ENCODE data around the gene PRPF40B.

PRPF40B gene

DNA sequence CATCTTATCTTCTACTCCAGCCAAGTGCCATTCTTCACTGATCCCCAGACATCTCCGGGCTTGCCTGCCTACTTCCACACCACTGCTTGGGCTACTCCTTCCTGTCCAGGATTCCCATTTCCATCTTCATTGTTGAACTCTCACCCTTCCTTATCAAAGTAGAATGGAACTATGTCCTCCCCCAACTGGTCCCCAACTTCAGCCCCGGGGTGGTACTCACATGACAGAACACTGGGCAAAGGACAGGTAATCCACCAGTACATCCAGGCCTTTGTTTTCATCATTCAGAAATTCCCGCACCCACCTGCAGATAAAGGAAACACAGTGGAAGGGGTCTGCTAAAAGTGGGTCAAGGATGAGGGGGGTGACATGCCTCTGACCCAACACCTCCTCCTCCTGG is 38.4 kb downstream of the PRPF40B start:
- no peak for DNase-seq

DNA sequence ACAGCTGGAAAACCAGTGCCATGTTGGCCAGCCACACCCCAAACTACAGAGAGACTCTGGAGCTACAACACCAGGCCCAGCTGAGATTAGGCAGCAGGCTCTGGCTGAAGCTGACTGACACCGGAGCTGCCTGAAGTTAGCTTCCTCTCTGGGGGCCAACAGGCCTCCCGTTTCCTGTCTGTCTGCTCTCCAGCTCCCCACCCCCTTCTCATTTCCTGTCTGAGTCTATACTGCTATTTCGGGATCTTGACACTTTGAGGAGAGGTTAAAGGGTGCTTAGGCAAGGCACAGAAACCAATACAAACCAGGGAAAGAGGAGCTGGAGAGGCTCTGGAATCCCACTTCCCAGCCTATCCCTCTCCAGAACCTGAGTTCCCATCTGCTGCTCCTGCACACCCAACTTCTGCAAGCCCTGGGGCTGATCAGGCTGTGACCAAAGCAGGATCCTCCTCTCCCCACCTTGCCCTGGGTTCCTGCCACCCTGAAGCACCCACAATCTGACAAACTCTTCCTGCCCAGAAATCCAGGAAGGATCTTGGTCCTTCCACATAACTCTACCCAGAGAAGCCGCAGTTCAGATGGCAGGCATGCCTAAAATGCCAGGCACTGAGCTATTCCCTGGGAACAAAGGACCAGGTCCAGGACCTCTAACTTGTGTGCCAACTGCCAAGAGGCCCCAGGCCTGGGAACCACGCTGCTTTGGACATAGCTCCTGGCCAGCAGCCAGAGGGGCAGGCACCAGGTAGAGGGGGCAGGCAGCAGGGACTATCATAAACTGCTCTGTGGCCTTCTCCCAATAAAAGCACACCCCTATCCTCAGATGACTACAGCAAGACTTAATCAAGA is 39.9 kb downstream of the PRPF40B start:
- DNase-seq, result peak; percentile 88

DNA sequence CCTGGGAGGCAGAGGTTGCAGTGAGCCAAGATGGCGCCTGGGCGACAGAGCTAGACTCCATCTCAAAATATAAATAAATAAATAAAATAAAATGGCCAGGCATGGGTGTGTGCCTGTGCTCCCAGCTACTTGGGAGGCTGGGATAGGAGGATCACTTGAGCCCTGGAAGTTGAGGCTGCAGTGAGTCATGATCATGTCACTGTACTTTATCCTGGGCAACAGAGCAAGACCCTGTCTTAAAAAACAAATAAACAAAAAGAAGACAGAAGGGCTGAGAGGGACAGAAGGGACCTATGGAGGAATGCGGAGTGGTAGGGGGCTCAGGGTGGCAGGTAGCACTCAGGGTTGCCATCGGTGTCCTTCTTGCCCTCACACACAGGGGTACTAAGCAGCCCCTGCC is 40.8 kb downstream of the PRPF40B start:
- DNase-seq, result no peak

DNA sequence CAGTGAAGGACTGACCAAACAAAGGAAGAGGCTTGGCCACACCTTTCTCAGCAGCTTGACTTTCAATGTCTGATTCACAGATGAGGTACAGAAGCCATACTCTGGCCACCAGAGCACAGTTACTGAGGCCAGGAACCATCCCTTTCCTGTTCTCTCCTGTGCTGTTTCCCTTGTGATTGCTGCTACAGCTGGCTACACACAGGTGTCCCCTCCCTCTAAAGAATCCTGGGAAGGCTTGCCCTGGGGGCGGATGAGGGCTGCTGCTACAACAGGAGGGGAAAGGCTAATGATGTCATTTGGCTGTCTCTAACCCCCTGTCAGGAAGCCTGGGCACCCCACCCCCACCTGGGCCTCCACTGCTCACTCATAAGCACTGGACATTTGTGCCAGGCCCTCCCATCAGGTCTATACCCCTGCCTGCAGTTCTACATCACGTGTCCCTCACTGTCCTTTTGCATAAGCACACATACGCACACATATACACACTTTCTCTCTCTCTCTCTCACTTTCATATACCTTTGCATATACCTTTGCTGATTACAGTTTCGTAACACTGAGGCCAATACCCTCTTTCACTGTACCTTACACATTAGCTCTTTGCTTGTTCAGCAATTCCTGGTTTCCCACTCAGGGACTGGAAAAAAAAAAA is 41.4 kb downstream of the PRPF40B start:
- no peak for DNase-seq

DNA sequence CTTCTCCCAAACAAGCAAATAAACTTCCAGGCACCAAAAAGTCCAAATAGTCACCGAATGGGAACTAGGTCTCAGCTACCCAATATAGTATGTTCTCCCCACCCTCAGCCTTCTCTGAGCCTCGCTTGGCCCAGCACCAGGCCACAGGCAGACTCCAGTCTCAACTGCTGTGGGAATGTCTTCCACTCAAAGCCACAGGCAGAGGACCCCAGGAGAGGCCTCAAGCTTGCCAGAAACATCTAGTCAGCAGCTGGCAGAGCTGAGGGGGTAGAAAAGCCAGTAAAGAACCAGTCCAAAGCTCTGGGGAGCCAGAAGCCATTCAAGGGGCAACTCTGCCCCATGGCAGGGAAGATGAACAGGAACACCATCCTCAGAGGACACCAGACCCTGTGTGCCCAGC is 42.0 kb downstream of the PRPF40B start:
- DNase-seq, result no peak

DNA sequence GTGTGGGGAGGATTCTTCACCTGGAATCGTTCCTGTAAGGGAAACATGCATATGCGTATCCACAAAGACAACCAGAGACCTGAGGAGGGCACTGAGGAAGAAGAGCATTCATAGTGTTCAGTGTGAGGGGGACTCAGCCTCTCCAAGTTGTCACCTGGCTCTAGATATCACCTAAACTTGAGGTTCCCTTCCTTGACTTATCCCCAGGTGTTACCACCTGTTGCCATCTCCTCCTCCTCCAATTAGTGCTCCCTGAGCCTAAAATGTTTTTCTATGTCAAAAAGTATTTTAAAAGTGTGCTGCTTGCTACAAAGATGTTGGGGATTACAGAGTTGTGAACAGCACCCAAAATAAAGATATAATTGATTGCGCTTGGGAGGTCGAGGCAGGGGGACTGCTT is 42.8 kb downstream of the PRPF40B start:
- no peak for DNase-seq

DNA sequence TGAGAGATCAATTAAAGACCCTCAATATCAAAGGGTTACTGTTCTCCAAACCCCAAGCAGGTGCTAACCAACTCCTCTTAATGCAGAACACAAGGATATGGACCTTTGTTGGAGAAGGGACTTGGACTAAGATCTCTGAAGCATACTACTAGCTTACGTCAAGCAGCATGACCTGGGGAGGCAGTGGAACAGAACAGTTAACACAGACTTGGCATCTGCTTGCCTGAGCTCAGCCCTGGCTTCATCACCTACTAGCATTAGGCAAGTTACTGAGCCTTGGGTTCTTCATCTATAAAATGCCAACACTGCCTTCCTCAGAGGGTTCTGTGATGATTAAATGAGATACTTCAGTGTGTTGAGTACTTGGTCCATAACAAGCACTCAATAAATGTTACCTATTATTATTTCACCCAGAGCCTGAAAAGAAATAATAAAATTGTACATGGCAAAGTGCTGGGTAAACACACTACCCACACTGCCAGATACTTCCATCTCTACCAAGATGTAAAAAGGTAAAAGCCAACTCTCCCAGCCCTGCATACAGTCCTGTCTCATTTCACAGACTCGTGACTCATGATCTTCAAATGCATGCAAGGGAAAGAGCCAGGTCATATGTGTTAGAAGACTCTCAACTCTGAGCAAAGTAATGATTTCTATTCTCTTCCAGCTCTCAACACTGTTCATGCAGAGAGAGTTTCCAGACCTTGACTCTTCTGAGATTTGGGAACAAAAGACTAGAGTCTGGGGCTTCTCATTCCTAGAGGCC is 44.1 kb downstream of the PRPF40B start:
- no peak for DNase-seq

DNA sequence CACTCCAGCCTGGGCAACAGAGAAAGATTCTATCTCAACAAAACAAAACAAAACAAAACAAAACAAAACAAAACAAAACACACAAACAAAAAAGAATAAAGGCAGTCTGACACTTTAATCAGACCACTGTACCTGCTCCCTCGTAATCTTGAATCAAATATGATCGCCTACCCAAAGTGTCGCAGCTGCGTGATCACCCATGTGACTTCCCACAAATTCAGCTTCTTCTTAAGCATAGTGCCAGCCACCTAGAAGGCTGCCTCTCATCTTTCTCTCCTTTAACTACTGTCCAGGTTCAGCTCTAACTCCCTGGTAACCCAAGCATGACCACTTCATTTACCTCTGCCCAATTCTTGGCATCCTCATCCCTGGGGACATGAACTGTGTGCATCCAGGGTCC is 46.4 kb downstream of the PRPF40B start:
- DNase-seq, result no peak

DNA sequence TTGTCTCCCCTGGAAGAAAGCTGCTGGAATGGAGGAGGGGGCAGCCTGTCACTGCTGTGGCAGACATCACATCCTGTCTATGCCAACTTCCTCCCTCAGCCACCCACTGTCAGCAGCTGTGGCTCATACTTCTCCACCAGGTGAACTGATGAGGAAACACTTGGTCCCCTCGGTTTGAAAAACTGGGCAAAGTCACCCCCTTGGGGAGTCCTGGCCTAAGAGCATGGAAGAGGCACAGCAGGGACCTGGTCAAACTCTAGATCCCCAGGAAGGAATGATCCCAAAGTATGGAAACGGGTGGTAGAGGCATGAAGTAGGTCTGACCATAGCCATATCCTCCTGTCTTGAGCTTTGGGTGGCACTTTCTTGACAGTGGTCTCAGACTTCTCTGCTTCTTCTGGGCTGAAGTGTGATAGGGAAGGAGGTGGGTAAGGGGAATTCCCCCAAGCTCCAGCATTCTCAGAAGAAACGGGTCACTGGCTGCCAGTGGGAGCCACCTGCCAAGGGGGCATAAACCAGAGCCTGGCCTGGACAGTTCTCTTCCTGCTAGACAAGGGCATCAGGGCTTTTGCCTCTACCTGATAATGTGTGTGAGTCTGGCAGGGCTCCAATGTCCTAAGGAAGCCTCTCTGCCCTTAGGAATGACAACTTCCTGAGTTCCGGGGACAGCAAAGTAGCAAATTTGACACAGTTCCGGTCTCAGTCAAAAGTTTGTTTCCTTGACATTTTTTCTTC is 47.8 kb downstream of the PRPF40B start:
- DNase-seq, result no peak

DNA sequence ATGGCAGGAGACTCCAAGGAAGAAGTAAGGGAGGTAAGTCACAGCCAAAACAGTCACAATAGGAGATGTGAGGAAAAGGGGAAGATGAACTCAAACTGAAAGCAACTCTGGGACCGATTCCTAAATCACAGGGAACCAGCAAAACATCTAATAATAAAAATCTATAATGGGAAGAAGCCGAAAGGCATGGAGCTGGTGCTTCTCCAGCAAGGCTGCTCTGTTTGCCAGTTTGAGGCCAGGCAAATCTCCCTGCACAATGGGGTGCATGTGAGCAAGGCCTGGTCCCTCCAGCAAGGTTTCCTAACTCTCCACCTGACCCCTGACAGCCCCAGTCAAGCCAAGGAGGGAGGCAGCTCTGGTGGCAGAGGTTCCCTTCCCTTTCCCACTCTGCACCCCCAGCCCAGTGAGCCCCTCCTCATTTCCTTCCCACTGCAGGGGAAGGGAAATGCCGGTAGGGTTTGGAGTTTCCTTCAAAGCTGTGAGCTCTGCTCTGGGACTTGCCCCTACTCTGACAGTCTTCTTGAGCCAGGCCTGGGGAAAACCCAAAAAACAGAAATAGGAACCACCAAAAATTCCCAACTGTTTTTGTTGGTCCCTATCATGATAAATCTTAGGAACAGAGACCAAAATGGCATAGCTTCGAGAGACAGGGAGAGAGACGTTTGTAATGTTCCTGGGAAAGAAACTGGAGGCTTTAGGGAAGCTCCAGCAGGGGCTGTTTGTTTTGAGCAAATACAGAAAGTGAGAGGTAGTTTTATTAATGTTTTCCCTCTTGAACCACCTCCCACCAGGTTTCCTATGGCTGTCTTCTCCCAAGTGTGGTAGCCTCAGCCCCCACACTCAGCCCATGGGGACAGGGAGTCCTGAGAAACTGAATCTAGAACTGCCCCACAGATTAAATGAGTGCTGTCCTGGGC is 49.2 kb downstream of the PRPF40B start:
- DNase-seq, result peak; percentile 16

DNA sequence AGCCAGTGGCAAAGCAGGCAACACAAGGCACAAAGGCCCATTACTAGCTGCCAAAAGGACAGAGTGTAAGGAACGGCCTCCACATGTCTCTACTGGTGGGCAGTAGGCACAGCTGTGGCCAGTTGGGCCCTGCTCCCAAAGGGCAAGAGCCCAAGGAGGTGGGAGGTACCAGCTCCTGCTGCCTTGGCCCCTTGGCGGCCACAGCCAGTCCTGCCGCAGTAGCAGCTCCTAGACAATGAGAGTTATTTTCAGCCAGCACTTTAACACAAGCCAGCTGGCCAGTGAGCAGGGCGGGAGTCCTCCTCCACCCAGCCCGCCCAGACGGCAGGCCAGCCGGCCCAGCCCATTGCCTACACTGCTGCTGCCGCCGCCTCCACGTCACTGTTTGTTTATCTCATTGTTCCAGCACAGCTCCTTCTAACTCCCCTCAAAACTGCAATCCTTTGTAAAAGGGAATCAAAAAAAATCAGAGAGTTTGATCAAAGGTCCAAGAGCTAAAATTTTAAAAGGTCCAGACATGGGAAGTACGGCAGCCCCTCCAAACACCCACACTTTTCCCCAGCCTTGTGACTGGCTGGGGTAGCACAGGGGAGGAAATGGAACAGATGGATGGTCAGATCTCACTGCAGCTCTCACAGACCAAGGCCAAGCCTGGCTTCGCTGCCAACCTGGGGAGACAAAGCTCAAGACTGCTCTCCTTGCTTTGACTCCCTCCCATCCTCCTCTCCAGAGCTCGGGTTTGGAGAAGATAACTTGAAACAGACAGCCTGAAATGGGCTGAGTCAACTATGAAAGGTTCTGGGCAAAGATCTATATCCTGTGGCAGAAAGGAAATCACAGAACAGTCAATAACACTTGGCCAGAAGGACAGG is 50.3 kb downstream of the PRPF40B start:
- peak; percentile 93 for DNase-seq

DNA sequence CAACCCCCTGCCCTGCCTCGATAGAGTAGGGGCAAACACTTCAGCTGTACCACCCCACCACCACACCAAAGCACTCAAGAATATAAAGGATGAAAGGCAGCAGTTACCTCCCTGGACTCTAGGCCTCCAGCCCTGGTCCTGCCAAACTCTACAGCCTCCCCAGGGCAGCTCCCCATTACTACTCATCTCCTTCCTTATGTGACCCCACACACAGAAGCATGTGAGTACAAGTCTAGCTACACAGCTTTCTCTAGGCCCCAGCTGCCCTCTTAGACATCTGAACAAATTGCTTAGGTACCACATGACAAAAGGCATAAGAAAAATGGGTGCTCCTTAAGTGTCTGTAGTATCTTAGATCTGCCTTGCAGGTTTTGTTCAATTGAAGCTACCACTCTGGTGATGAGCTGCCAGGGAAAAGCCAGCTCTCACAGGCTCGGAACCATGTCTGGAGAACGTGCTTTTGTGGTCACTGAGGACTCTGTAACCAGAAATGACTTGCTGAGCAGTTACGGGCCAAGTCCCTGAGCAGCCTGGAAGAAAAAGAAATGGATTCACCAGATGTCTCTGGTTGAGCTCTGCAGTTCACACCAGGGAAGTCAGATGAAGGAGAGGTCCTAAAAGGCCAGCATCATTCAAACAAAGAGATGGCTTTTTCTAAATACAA is 51.1 kb downstream of the PRPF40B start:
- no peak for DNase-seq

DNA sequence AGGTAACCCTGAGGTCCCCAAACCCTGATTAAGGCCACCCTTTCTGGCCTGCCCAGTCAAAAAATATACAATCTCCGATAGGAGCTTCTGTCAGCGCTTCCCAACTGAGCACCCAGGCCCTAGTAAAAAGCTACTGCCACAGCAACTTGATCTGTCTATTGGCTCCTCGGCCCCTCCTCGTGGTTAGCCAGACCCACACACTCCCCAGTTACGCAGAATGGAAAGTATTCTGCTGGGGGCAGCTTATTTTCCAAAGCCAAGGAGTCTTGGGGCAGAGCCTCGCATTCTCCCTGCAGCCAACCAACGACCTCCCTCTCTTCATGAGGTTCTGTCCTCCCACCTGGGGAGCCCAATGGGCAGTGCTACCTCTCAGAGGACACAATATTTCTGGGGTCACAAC is 51.8 kb downstream of the PRPF40B start:
- no peak for DNase-seq

DNA sequence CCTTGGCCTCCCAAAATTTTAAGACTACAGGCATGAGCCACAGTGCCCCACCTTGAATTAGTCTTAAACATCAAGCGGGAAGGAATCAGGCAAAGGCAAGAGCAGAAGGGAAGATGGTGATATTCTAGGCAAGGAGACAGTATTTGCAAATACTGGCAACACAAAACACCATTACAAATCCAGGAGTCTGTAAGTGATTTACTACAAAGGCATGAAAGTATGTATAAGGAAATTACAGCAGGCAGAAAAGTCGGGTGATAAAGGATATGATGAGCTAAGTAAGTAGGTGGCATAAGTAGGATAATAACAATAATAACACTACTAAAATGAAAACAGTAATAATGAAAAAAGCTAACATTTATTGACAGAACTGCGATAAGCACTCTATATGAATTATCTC is 55.4 kb downstream of the PRPF40B start:
- DNase-seq, result no peak

DNA sequence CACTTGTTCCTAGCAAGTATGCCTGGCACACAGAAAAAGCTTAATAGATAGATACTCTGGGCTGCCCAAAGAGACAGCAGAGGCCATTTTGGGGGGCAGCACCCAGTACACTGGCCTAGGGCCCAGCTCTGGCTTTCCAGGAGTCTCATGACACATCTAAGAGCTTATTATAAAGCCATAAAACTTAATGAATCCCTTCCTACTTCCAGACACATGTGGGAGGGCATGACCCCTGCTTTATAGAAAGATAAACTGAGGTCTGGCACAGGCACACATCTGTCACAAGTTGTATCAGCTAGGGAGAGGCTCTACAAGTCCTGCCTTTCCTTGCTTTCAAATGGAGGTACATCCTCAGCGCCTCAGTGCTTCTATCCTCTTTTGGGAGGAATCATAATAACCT is 56.7 kb downstream of the PRPF40B start:
- no peak for DNase-seq

DNA sequence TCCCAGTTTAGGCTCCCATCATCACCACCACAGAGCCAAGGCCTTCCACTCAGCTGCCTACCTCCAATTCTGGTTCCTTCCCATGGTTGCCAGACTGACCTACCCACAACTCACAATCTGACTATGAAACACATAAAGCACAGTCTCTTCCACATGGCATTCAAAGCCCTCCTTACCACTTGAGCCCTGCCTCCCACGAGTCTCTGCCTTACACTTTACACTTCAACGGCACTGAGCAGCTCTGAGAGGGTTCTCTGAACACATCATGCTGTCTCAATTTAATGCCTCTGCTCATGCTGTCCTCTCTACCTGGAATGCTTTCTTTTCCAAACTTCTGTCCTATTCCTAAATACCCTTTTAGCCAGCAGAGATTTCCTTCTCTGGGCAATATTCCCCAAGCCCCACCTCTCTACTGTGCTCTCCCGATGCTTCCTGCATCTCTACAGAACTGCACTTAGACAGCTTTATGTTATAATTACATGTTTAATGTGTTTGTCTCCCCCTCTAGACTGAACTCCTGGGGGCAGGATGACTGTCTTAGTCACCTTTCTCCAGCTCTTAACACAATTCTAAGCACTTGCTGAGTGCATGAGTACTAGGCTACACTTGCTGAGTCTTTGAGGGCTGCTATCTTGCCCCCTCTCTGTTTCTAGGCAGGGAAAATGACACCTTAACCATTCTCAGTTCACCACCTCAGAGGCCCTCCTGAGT is 60.4 kb downstream of the PRPF40B start:
- no peak for DNase-seq

DNA sequence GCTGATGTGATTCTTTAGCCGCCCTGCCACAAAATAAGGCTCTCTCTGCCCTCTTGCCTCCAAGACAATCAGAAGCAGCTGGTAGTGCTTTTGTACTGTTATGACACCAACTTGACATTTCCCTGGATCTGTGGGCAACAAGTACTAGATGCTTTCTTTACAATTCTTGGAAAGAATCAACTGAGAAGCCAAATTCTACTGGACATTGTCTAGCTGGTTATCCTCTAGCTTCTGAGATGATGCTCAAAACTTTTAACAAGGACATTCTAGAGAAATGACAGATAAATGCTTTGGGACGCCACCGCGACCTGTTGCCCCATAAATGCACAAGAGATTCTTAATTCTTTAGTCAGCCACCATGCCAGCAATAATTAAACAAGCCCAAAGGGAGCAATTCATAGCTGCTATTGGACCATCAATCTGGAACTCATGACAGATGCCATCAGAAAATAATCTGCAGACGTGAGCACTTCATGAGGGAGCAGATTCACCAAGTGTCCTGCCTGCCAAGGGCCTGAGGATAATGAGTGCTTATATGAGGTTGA is 61.0 kb downstream of the PRPF40B start:
- DNase-seq, result no peak

DNA sequence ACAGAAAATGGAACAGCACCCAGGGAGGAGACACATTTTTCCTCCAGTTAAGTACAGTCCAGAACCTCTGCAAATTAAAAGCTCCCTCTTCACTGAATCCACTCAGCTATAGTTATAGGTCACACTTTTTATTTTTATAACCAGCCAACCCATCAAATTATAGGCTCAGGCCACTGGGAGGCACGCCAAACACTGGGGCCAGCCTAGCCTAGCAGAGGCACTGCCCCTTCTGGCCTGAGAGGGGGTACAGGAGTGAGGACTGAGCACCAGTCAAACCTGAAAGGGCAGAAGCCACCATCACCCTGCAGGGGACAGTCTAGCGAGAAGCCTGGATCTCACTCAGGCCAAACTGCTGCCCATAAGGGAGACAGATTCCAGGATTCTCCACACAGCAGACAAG is 64.6 kb downstream of the PRPF40B start:
- peak; percentile 29 for DNase-seq

DNA sequence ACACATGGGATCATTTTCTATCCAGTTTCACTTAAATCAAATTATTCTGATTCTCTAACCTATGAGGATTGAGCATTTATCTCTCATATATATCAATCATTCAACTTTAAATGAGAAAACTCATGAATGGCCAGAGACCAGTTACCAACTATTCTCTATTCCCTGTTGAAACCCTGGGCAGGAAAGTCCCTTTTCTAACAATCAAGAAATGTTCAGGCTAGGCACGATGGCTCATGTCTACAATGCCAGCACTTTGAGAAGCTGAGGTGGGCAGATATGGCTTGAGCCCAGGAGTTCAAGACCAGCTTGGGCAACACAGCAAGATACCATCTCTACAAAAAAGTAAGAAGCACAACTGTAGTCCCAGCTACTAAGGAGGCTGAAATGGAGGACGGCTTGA is 65.9 kb downstream of the PRPF40B start:
- DNase-seq, result no peak

Measured in OCI-M1 (cell line).